Measurements from ENCODE around the gene SPOP.

The SPOP gene

GRCh38 chr17:49567104-49567521, 110.8 kb downstream of the SPOP start:
- Histone ChIP-seq H3K36me3 (ENCODE audit: insufficient read depth, low read length) (no peaks in the 10 kb centered on the region), H3K9ac (ENCODE audit: low read length) (peak overlapping the region; percentile 7), H3K9me3 (ENCODE audit: low read length) (no peaks in the 10 kb centered on the region), H3K27me3 (ENCODE audit: control insufficient read depth in 1 of 2, insufficient read depth in 2 of 2, low read length in 2 of 2) (no peaks in the 10 kb centered on the region), H3K27ac (ENCODE audit: low read depth, low read length) (peak overlapping the region; percentile 89), H3K4me3 (ENCODE audit: low read depth in 1 of 2, low read length in 2 of 2) (no peak overlapping the region), H3K4me1 (ENCODE audit: insufficient read depth, low read length) (peaks cover 29% of the 10 kb centered on the region)

DNA sequence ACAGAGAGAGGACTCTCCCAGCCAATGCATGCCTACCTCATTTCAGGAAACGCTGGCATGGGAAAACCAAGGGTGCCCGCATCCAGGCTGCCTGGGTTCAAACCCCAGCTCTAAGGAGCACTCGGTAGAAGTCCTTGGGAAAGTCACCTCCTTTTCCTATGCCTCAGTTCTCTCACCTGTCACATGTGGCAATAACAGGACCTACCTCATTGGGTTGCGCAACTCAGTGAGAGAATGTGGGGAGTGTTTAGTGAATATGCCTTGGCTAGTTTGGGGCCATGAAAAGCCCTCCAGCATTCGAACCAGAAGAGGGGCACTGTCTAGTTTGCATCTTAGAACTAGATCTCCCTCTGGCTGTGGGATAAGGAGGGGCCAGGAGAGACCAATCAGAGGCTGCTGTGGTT, 111.2 kb downstream of the SPOP start:
- Histone ChIP-seq H3K4me3 (ENCODE audit: low read depth in 1 of 2, low read length in 2 of 2) (no peak overlapping the region), H3K9me3 (ENCODE audit: low read length) (no peaks in the 10 kb centered on the region), H3K27ac (ENCODE audit: low read depth, low read length) (peak overlapping the region; percentile 89), H3K9ac (ENCODE audit: low read length) (peak overlapping the region; percentile 7), H3K4me1 (ENCODE audit: insufficient read depth, low read length) (peaks cover 29% of the 10 kb centered on the region), H3K27me3 (ENCODE audit: control insufficient read depth in 1 of 2, insufficient read depth in 2 of 2, low read length in 2 of 2) (no peaks in the 10 kb centered on the region), H3K36me3 (ENCODE audit: insufficient read depth, low read length) (no peaks in the 10 kb centered on the region)

DNA sequence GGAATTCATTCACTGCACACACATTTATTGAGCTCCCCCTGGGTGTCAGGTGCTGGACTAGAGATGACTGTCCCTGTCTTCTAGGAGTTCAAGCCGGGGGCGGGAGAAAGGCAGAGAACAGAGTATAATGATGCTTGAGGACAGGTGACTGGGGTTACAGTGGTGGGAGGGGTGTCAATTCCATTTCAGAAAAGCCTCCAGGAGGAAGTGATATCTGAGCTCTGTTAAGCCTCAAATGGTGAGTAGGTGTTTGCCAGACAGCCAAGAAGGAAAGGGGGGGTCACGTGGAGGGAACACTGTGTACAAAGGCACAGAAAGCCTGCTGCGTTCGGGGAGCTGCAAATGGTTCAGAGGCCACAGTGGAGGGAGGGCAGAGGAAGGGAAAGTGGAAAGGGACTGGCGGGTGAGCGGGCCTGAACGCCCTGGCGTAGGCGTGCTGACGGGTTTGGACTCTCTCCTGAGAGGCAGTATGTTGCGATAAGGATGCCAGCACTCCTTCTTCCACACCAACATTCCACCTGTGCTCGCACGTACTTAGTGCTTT, 111.9 kb downstream of the SPOP start:
- Histone ChIP-seq H3K36me3 (ENCODE audit: insufficient read depth, low read length) (no peaks in the 10 kb centered on the region), H3K9ac (ENCODE audit: low read length) (peak overlapping the region; percentile 49), H3K27me3 (ENCODE audit: control insufficient read depth in 1 of 2, insufficient read depth in 2 of 2, low read length in 2 of 2) (no peaks in the 10 kb centered on the region), H3K4me3 (ENCODE audit: low read depth in 1 of 2, low read length in 2 of 2) (no peak overlapping the region), H3K27ac (ENCODE audit: low read depth, low read length) (peak overlapping the region; percentile 89), H3K4me1 (ENCODE audit: insufficient read depth, low read length) (peaks cover 29% of the 10 kb centered on the region), H3K9me3 (ENCODE audit: low read length) (no peaks in the 10 kb centered on the region)

DNA sequence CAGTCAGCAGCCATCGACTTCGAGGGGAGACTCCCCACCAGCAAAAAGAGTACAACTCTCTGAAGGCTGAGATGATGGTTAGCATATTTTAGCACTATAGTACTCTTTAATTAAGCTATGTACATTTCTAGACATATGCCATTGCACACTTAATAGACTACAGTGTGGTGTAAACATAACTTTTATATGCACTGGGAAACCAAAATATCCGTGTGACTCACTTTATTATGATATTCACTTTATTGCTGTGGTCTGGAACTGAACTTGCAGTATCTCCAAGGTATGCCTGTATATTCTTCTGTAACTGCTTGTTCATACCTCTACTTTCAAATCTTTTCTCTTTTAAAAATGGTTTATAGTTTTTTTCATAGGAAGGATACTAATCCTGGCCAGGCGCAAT, 113.3 kb downstream of the SPOP start:
- Histone ChIP-seq H3K4me3 (ENCODE audit: low read depth in 1 of 2, low read length in 2 of 2) (no peak overlapping the region), H3K4me1 (ENCODE audit: insufficient read depth, low read length) (peaks cover 29% of the 10 kb centered on the region), H3K9ac (ENCODE audit: low read length) (no peak overlapping the region), H3K9me3 (ENCODE audit: low read length) (no peaks in the 10 kb centered on the region), H3K27ac (ENCODE audit: low read depth, low read length) (no peak overlapping the region), H3K36me3 (ENCODE audit: insufficient read depth, low read length) (no peaks in the 10 kb centered on the region), H3K27me3 (ENCODE audit: control insufficient read depth in 1 of 2, insufficient read depth in 2 of 2, low read length in 2 of 2) (no peaks in the 10 kb centered on the region)

GRCh38 chr17:49557312-49558024, 120.4 kb downstream of the SPOP start:
- Histone ChIP-seq H3K9me3 (ENCODE audit: low read length) (no peaks in the 10 kb centered on the region), H3K9ac (ENCODE audit: low read length) (no peak overlapping the region), H3K27me3 (ENCODE audit: control insufficient read depth in 1 of 2, insufficient read depth in 2 of 2, low read length in 2 of 2) (no peaks in the 10 kb centered on the region)

DNA sequence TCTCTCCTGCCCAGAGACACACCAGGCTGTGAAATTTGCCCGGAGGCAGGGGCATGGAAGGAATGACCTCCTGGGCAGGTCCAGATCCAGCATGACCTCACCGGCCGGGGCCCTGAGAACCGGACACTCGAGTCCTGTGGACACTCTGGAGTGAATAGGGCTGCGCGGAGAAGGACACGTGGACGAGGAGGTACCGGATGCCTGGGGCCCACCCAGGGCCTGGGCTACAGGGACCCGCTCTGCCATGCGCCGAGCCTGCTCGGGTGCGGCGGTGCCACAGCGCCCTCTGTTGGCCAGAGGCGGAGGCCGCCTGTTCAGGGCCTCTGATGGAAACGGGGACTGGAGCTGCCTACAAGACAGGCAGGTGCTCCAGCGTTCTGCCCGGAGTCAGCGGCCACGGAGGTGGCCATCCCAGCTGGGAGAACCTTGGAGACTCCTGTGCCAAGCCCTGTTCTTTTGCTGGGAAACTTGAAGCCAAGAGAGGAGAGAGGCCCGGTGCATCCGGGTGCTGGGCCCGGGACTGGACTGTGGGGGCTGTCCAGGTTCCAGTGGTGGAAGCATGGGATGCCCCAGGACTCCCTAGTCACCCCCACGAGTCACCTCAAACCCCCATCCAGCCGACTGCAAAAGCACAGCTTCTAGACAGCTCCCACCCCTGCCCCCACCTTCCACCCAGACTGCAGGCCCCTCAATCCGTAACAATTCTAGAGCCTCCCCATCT, 121.5 kb downstream of the SPOP start:
- Histone ChIP-seq H3K9me3 (ENCODE audit: low read length) (no peaks in the 10 kb centered on the region), H3K4me1 (ENCODE audit: insufficient read depth, low read length) (peaks cover 7% of the 10 kb centered on the region), H3K4me3 (ENCODE audit: low read depth in 1 of 2, low read length in 2 of 2) (no peak overlapping the region), H3K27ac (ENCODE audit: low read depth, low read length) (no peak overlapping the region), H3K9ac (ENCODE audit: low read length) (no peak overlapping the region), H3K27me3 (ENCODE audit: control insufficient read depth in 1 of 2, insufficient read depth in 2 of 2, low read length in 2 of 2) (no peaks in the 10 kb centered on the region), H3K36me3 (ENCODE audit: insufficient read depth, low read length) (no peaks in the 10 kb centered on the region)

More at GRCh38 chr17:49557312-49558024, 120.4 kb downstream of the SPOP start:
- H3K36me3 ChIP-seq (ENCODE audit: insufficient read depth, low read length): no peaks in the 10 kb centered on the region
- H3K27ac ChIP-seq (ENCODE audit: low read depth, low read length): no peak overlapping the region
- H3K4me3 ChIP-seq (ENCODE audit: low read depth in 1 of 2, low read length in 2 of 2): no peak overlapping the region
- peaks cover 7% of the 10 kb centered on the region for H3K4me1 ChIP-seq (ENCODE audit: insufficient read depth, low read length)

GRCh38 chr17:49555495-49556222, 122.2 kb downstream of the SPOP start:
- H3K36me3 ChIP-seq (ENCODE audit: insufficient read depth, low read length): no peaks in the 10 kb centered on the region
- H3K4me1 ChIP-seq (ENCODE audit: insufficient read depth, low read length): peaks cover 7% of the 10 kb centered on the region
- no peaks in the 10 kb centered on the region for H3K27me3 ChIP-seq (ENCODE audit: control insufficient read depth in 1 of 2, insufficient read depth in 2 of 2, low read length in 2 of 2)
- H3K9me3 ChIP-seq (ENCODE audit: low read length): no peaks in the 10 kb centered on the region
- H3K27ac ChIP-seq (ENCODE audit: low read depth, low read length): no peak overlapping the region
- no peak overlapping the region for H3K9ac ChIP-seq (ENCODE audit: low read length)
- no peak overlapping the region for H3K4me3 ChIP-seq (ENCODE audit: low read depth in 1 of 2, low read length in 2 of 2)

DNA sequence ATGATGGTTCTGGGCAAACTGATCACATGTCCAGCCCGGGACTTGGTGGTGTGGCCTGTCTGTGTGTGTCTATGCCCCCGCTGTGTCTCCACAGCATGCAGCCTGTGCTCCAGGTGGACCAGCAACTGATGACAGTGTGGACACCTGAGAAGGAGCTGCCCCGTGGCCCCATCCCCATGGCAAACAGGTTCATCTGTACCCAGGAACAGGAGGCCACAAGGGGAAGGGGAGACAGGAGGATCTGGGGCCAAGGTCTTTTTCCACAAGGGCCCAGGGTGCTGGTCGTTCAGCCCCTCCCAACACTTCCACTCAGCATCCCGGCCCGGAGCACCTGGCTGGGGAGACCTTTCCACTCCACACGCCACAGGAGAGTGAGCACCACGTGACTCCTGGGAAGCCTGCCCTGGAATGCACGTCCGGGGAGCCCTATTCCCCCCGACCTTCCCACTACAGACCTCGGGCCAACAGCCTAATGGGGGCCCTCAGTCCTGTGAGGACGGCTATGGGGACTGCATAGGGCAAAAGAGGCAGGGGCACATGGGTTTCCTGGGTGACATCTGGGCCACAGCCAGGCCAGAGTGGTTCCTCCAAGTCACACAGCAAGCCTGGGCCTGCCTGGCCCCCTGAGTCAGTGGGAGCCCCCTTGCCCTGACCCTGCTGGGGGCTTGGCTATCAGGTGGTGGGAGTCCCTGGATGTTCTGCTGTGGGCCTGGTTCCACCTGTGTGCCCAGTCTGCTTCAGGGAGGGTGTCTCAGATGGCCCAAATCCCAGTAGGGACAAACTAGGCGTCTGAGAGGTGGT, 123.0 kb downstream of the SPOP start:
- no peak overlapping the region for H3K9ac ChIP-seq (ENCODE audit: low read length)
- no peak overlapping the region for H3K27ac ChIP-seq (ENCODE audit: low read depth, low read length)
- H3K9me3 ChIP-seq (ENCODE audit: low read length): no peaks in the 10 kb centered on the region
- H3K4me3 ChIP-seq (ENCODE audit: low read depth in 1 of 2, low read length in 2 of 2): no peak overlapping the region
- peaks cover 7% of the 10 kb centered on the region for H3K4me1 ChIP-seq (ENCODE audit: insufficient read depth, low read length)
- H3K27me3 ChIP-seq (ENCODE audit: control insufficient read depth in 1 of 2, insufficient read depth in 2 of 2, low read length in 2 of 2): no peaks in the 10 kb centered on the region
- H3K36me3 ChIP-seq (ENCODE audit: insufficient read depth, low read length): no peaks in the 10 kb centered on the region

GRCh38 chr17:49553676-49554335, 124.1 kb downstream of the SPOP start:
- H3K9me3 ChIP-seq (ENCODE audit: low read length): no peaks in the 10 kb centered on the region
- H3K9ac ChIP-seq (ENCODE audit: low read length): no peak overlapping the region
- H3K27me3 ChIP-seq (ENCODE audit: control insufficient read depth in 1 of 2, insufficient read depth in 2 of 2, low read length in 2 of 2): peaks cover 0 to 2% of the 10 kb centered on the region in 2 donors
- H3K36me3 ChIP-seq (ENCODE audit: insufficient read depth, low read length): no peaks in the 10 kb centered on the region
- H3K27ac ChIP-seq (ENCODE audit: low read depth, low read length): no peak overlapping the region
- H3K4me3 ChIP-seq (ENCODE audit: low read depth in 1 of 2, low read length in 2 of 2): no peak overlapping the region
- H3K4me1 ChIP-seq (ENCODE audit: insufficient read depth, low read length): peaks cover 7% of the 10 kb centered on the region

- Histone ChIP-seq H3K9ac (ENCODE audit: low read length) (no peak overlapping the region), H3K36me3 (ENCODE audit: insufficient read depth, low read length) (no peaks in the 10 kb centered on the region), H3K4me1 (ENCODE audit: insufficient read depth, low read length) (peaks cover 7% of the 10 kb centered on the region), H3K9me3 (ENCODE audit: low read length) (no peaks in the 10 kb centered on the region), H3K4me3 (ENCODE audit: low read depth in 1 of 2, low read length in 2 of 2) (no peak overlapping the region), H3K27me3 (ENCODE audit: control insufficient read depth in 1 of 2, insufficient read depth in 2 of 2, low read length in 2 of 2) (peaks cover 0 to 9% of the 10 kb centered on the region in 2 donors), H3K27ac (ENCODE audit: low read depth, low read length) (no peak overlapping the region)
These were observed 125.7 kb downstream of the SPOP start for GRCh38 chr17:49552070-49552751.

Measured in muscle layer of colon (tissue), 2 donors.